ENCODE measurements around the gene VN1R2. TPM values are rescaled to one million over a fixed set of nuclear protein-coding genes. Genes with fewer than 3 reads are reported as not detected.

Gene VN1R2
- total and polyA plus RNA-seq, 2 donors (not counting 1 experiment from before 2014, with no cell fraction given), result not detected

DNA sequence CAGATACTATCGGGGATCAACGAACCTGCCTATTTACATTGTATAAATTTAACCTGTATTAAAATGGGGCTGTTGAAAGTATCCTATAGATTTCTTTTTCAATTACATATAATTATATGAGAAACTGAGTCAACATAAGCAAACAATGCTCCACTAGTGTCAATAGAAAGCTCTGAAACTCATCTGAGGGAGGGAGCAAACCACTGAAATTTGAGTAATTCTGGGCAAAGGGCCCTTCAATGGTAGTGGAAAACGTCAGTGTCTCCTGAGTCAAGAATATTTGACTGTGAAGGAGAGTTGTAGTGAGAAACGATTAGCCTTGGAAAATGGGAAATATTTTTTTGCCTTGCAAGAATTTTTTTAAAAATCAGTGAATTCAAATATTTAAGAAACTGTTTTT lies 27.0 kb downstream of the VN1R2 start:
- CTCF ChIA-PET, result no interaction called here
- intact Hi-C loops (cut with micrococcal nuclease), result no loop called here
- Mint-ChIP-seq H3K4me3 (no peak overlapping the region), H3K4me1 (no peaks in the 10 kb centered on the region), H3K9me3 (ENCODE audit: insufficient read depth) (peaks cover 4% of the 10 kb centered on the region), H3K27me3 (no peaks in the 10 kb centered on the region), H3K27ac (no peak overlapping the region)
- H3K79me2 ChIP-seq (ENCODE audit: control insufficient read depth, insufficient read depth, low read length), result no peaks in the 10 kb centered on the region
- no peak overlapping the region for H3K27ac ChIP-seq (ENCODE audit: low read length in 2 of 2)
- no peaks in the 10 kb centered on the region for H3K27me3 ChIP-seq (replicated peaks in 1 of 4; ENCODE audit: control extremely low read depth in 1 of 4, control insufficient read depth in 3 of 4, insufficient read depth in 4 of 4, low read length in 3 of 4)
- ATAC-seq (ENCODE audit: low read depth), result no peak
- DNase-seq, result no peak
- H3K9me3 ChIP-seq (ENCODE audit: control extremely low read depth in 1 of 3, control insufficient read depth in 2 of 3, insufficient read depth in 1 of 3, low read length in 2 of 3), result peaks cover 0 to 27% (median 0%) of the 10 kb centered on the region in 3 donors
- TF ChIP-seq, protein P1, sequence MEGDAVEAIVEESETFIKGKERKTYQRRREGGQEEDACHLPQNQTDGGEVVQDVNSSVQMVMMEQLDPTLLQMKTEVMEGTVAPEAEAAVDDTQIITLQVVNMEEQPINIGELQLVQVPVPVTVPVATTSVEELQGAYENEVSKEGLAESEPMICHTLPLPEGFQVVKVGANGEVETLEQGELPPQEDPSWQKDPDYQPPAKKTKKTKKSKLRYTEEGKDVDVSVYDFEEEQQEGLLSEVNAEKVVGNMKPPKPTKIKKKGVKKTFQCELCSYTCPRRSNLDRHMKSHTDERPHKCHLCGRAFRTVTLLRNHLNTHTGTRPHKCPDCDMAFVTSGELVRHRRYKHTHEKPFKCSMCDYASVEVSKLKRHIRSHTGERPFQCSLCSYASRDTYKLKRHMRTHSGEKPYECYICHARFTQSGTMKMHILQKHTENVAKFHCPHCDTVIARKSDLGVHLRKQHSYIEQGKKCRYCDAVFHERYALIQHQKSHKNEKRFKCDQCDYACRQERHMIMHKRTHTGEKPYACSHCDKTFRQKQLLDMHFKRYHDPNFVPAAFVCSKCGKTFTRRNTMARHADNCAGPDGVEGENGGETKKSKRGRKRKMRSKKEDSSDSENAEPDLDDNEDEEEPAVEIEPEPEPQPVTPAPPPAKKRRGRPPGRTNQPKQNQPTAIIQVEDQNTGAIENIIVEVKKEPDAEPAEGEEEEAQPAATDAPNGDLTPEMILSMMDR (IDR thresholded peaks at IDR 0.05), result no peak
- no peak for TF ChIP-seq EZH2 (IDR thresholded peaks at IDR 0.05; ENCODE audit: borderline replicate concordance, insufficient read depth, low read depth, low read length, poor library complexity, severe bottlenecking)
- H3K9ac ChIP-seq (ENCODE audit: low read length), result no peak overlapping the region
- H4K20me1 ChIP-seq (ENCODE audit: control insufficient read depth, insufficient read depth, low read length, poor library complexity, severe bottlenecking), result no peaks in the 10 kb centered on the region
- POLR2A ChIA-PET, result no interaction called here
- 20% methylated on average over 1 of the region's 4 CpGs for WGBS (ENCODE audit: insufficient coverage)
- no peaks in the 10 kb centered on the region for H3K4me1 ChIP-seq (ENCODE audit: control insufficient read depth in 2 of 2, insufficient read depth in 2 of 2, low read length in 2 of 2)
- no peak overlapping the region for H2AFZ ChIP-seq (ENCODE audit: insufficient read depth, low read depth, low read length, poor library complexity, severe bottlenecking)
- H3K4me2 ChIP-seq (replicated peaks; ENCODE audit: low read depth, low read length, poor library complexity, severe bottlenecking), result no peak overlapping the region
- H3K4me3 ChIP-seq (ENCODE audit: control extremely low read depth in 1 of 5, extremely low read depth in 1 of 5, insufficient read depth in 1 of 5, low read depth in 2 of 5, low read length in 4 of 5), result no peak overlapping the region
- H3K36me3 ChIP-seq (replicated peaks in 1 of 2; ENCODE audit: control extremely low read depth in 1 of 2, control insufficient read depth in 1 of 2, extremely low read depth in 1 of 2, insufficient read depth in 2 of 2, low read length in 1 of 2), result no peaks in the 10 kb centered on the region

DNA sequence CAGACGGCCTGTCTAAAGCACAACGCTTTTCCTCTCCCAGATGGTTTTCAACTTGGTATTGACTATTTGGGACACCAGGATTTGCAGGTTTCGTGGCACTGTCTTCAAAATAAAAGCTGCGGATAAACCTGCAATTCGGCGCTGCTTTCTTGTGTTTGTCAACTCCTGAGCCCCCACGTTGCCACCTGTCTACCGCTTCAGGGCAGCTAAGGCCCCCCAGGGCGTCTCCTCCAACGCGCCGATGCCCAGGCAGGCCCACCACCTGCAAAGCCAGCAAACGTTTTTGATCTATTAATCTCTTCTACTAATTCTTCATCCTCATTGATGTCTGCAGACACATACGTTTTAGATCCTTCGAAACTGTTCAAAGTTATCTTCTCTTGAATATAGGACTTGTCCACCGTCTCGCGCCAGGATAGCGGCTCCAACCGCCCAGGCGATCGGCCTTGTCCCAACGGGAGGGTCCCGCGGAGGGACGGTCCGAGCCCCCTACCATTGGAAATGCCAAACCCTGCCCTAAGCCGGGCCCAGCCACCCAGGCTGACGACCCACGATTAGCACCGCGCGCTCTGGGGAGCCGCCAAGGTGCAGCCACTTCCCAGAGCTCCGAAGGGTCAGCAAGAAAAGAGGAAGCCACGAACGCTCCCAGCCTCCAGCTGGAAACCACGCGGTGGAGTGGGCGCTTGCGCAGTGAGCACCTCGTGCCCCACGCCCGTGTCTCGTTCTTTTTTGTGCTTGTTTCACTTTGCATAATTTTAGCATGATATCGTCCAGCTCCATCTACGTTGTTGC lies 32.9 kb downstream of the VN1R2 start:
- no peaks in the 10 kb centered on the region for H3K27me3 Mint-ChIP-seq
- Histone ChIP-seq H2AFZ (ENCODE audit: insufficient read depth, low read depth, low read length, poor library complexity, severe bottlenecking) (no peak overlapping the region), H3K27me3 (replicated peaks in 1 of 4; ENCODE audit: control extremely low read depth in 1 of 4, control insufficient read depth in 3 of 4, insufficient read depth in 4 of 4, low read length in 3 of 4) (no peaks in the 10 kb centered on the region), H3K27ac (ENCODE audit: low read length in 2 of 2) (no peak overlapping the region), H3K9me3 (ENCODE audit: control extremely low read depth in 1 of 3, control insufficient read depth in 2 of 3, insufficient read depth in 1 of 3, low read length in 2 of 3) (peaks cover 2 to 48% (median 26%) of the 10 kb centered on the region in 3 donors), H3K4me2 (replicated peaks; ENCODE audit: low read depth, low read length, poor library complexity, severe bottlenecking) (no peak overlapping the region), H4K20me1 (ENCODE audit: control insufficient read depth, insufficient read depth, low read length, poor library complexity, severe bottlenecking) (no peaks in the 10 kb centered on the region), H3K4me1 (ENCODE audit: control insufficient read depth in 2 of 2, insufficient read depth in 2 of 2, low read length in 2 of 2) (no peaks in the 10 kb centered on the region), H3K9ac (ENCODE audit: low read length) (no peak overlapping the region), H3K36me3 (replicated peaks in 1 of 2; ENCODE audit: control extremely low read depth in 1 of 2, control insufficient read depth in 1 of 2, extremely low read depth in 1 of 2, insufficient read depth in 2 of 2, low read length in 1 of 2) (no peaks in the 10 kb centered on the region), H3K79me2 (ENCODE audit: control insufficient read depth, insufficient read depth, low read length) (no peaks in the 10 kb centered on the region), H3K4me3 (ENCODE audit: control extremely low read depth in 1 of 5, extremely low read depth in 1 of 5, insufficient read depth in 1 of 5, low read depth in 2 of 5, low read length in 4 of 5) (no peak overlapping the region)
- TF ChIP-seq EZH2 (IDR thresholded peaks at IDR 0.05; ENCODE audit: borderline replicate concordance, insufficient read depth, low read depth, low read length, poor library complexity, severe bottlenecking), result no peak
- TF ChIP-seq, protein P1 (IDR thresholded peaks at IDR 0.05), result no peak
- no peaks in the 10 kb centered on the region for H3K4me1 Mint-ChIP-seq
- ChIA-PET POLR2A (no interaction called here), CTCF (no interaction called here)
- ATAC-seq (ENCODE audit: low read depth) (no peak), DNase-seq (no peak)
- H3K9me3 Mint-ChIP-seq (ENCODE audit: insufficient read depth), result peaks cover 14% of the 10 kb centered on the region
- intact Hi-C loops (cut with micrococcal nuclease), result no loop called here
- WGBS (ENCODE audit: insufficient coverage), result 91% methylated on average over 46 of the region's 47 CpGs
- no peak overlapping the region for H3K27ac Mint-ChIP-seq
- H3K4me3 Mint-ChIP-seq, result no peak overlapping the region

Data from B cell (primary cell).